H1 (cell line): Measurements from ENCODE around the gene MGRN1. TPM values are rescaled to one million over a fixed set of nuclear protein-coding genes. Genes with fewer than 3 reads are reported as not detected.

Experiments
- CHD2 ChIP-seq: IDR thresholded peaks from 2 replicates; pipeline ENCODE4 v1.6.1; 2012; ENCODE audit warnings: low read length, improper control_type of control experiment
- polyA plus RNA-seq, 7 experiments: library from polyadenylated mRNA; depleted of rRNA in 3 of 7; stranded (reverse) in 5 of 7; unstranded in 2 of 7; fragments of >200 nt in 5 of 7; fragments of 200-250 nt in 2 of 7; gene quantifications; 1 replicate in 5 of 7; 2 replicates in 1 of 7; 4 replicates in 1 of 7; pipeline versions ENCODE4 v1.2.1 to v1.2.3, GENCODE V29; 2011 to 2013; ENCODE audit warnings: missing spikeins in 2 of 7, mixed read lengths in 2 of 7
- total RNA-seq: library from RNA; stranded (reverse); fragmentation: NEBNext Ultra II Directional; extraction: Animal tissue kit (Norgen Biotek cat#: 25700); gene quantifications from 2 replicates; pipeline ENCODE4 v1.2.1, GENCODE V29; 2021

MGRN1 gene
- total and polyA plus RNA-seq, 2 of the 8 experiments (the other 6 are each of a cell fraction or from before 2014, with no cell fraction given), result 15.0 to 82.3 TPM

DNA sequence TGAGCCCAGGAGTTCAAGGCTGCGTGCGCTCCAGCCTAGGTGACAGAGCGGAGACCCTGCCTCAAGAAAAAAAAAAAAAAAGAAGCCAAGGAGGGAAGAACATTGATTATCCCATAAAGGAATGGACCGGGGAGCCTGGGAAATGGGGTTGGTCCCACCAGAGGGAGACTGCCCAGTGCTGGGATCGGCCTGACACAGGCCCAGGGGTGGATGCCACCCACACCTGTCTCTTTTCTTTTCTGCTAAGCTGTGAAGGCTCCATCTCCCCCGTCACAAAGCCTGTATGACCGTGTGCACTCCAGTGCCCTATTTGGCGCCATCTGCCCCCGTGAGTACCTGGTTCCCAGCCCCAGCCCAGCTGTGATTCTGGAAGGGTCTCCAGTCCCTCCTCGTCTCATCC, 25.6 kb upstream of the MGRN1 start (continued):
- no peak for TF ChIP-seq CHD2
- TF ChIP-seq, all 59 proteins: peak for 0
